GM06990 (cell line): ENCODE results near the gene GPR161.
A peak's percentile ranks its signal among the peaks of the same experiment; 100 is the strongest.

Experiments
- DNase-seq: peaks from one replicate; pipeline ENCODE4 v3.0.0-alpha.2; 2011; ENCODE audit not compliant: insufficient read length; ENCODE audit errors: extremely low read depth
- H3K27me3 ChIP-seq: replicated peaks from 2 replicates; pipeline ENCODE4 v1.6.0; 2011; ENCODE audit warnings: low read length; ENCODE audit not compliant: control insufficient read depth, insufficient read depth
- H3K36me3 ChIP-seq: 2 replicates; pipeline ENCODE4 v1.5.1; 2011; ENCODE audit warnings: low read length; ENCODE audit not compliant: control insufficient read depth, insufficient read depth
- H3K4me3 ChIP-seq: replicated peaks from 2 replicates; pipeline ENCODE4 v1.5.1; 2011; ENCODE audit warnings: low read depth, mild to moderate bottlenecking, control low read depth, low read length
- TF ChIP-seq, protein P1 (sequence below): IDR thresholded peaks from 2 replicates; pipeline ENCODE4 v1.5.1; 2011; ENCODE audit warnings: low read length, control low read depth, mild to moderate bottlenecking, inconsistent platforms; ENCODE audit not compliant: insufficient read depth, poor library complexity, severe bottlenecking

Gene GPR161

DNA sequence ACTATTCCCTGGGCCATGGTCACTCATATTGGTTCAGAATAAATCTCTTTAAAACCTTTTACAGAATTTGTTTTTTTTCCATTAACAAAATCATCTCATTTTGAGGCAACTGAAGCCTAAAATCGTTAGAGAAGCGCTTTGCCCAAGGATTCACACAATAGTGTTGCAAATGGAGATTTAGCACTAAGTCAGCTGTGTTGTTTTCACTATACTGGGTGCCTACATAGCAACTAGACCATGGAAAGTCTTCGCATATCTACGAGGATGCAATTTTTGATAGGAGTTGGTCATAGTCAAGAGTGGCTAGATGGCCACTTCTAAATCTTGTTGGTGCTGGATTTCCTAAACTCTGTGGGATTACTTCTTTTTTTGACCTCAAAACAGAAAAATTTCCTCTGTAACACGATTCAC, 41.5 kb upstream of the GPR161 start:
- Histone ChIP-seq H3K27me3 (no peaks in the 10 kb centered on the region), H3K36me3 (no peaks in the 10 kb centered on the region), H3K4me3 (peak overlapping the region; percentile 78)
- DNase-seq: no peak
- TF ChIP-seq, protein P1, sequence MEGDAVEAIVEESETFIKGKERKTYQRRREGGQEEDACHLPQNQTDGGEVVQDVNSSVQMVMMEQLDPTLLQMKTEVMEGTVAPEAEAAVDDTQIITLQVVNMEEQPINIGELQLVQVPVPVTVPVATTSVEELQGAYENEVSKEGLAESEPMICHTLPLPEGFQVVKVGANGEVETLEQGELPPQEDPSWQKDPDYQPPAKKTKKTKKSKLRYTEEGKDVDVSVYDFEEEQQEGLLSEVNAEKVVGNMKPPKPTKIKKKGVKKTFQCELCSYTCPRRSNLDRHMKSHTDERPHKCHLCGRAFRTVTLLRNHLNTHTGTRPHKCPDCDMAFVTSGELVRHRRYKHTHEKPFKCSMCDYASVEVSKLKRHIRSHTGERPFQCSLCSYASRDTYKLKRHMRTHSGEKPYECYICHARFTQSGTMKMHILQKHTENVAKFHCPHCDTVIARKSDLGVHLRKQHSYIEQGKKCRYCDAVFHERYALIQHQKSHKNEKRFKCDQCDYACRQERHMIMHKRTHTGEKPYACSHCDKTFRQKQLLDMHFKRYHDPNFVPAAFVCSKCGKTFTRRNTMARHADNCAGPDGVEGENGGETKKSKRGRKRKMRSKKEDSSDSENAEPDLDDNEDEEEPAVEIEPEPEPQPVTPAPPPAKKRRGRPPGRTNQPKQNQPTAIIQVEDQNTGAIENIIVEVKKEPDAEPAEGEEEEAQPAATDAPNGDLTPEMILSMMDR: no peak

DNA sequence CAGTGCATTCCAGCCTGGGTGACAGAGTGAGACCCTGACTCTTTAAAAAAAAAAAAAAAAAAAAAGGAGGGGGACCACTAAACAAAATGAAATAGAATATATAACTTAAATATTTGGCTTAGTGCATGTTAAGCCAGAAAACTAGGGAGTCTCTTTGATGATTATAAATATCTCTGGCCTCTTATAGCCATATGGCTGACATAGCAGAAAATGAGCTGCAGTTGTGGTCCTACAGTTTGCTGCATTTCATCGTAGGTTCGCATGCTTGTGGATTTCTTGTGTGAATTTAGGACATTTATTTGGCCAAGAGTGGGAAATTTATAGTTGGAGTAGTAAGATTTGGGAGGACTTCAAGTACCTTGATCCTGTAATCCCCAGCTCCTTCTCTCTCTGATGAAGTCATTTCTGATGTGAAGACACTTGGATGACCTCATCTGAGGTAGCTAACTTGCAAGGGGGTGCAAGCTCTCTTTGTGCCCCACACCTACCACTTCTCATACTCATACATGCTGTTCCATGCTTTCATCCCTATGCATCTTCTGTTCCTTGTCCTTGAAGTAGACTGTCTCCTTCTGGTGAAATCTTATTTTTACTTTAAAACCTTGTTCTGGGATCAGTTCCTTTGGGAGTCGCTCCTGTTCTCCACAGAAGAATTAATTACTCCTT, 35.7 kb upstream of the GPR161 start:
- Histone ChIP-seq H3K36me3 (no peaks in the 10 kb centered on the region), H3K4me3 (no peak overlapping the region), H3K27me3 (no peaks in the 10 kb centered on the region)
- TF ChIP-seq, protein P1: no peak
- DNase-seq: no peak

DNA sequence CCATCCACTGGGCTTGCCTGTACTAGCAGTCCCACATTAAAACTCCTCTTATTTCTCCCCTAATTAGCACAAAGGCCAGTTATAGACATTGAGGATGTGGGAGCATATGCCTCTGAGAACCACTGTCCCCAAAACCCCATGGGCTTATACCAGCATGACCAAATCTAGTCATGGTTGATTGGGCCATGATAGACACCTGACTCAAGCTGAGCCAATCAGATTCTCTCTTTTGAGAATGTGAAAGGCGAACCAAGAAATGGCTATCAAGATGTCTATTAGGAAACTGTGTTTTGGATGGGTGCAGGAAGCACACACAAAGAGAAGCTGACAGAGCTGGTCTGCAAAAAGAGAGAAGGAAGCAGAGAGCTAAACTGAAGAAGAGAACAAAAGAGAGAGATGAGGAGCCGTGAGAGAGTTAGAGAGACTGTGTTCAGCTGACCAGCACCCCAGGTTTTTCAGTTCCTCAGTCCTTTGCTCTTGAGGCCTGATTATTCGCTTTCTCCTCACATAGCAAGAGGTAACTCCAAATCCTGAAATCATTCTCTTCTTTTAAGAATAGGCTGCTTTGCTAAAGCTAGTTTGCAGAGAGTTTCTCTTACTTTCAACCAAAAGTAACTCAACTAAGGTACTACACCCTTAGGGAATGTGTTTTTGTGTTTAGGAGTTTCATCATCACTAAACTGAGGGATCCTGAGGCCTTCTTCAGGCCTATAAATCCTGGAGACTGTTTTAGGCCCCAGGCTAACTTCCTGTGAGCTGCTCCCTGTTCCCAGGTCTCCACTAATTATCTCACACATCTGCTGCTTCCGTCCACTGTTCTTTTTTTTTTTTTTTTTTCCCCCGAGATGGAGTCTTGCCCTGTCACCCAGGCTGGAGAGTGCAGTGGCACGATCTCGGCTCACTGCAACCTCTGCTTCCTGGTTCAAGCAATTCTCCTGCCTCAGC, 34.1 kb upstream of the GPR161 start:
- TF ChIP-seq, protein P1: no peak
- Histone ChIP-seq H3K4me3 (no peak overlapping the region), H3K36me3 (no peaks in the 10 kb centered on the region), H3K27me3 (no peaks in the 10 kb centered on the region)
- no peak for DNase-seq

DNA sequence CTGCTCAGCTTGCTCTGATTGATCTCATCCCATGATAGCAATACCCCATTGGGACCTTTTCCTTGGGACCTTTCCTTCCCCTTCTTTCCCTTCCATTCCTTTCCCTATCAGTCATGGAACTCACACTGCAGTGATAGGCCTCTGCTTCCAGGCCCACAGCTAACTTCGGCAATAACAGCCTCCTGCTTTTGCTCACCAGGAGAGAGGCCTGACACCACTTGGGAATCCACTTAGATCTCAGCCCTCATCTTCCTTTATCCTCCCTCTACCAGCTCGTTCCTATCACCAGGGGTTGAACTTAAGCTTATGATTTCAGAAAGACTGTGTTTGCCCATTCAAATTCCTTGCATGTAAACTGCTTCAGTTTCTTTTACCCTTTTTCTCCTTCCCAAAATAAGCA, 31.1 kb upstream of the GPR161 start:
- H3K36me3 ChIP-seq: no peaks in the 10 kb centered on the region
- DNase-seq: no peak
- TF ChIP-seq, protein P1: no peak

DNA sequence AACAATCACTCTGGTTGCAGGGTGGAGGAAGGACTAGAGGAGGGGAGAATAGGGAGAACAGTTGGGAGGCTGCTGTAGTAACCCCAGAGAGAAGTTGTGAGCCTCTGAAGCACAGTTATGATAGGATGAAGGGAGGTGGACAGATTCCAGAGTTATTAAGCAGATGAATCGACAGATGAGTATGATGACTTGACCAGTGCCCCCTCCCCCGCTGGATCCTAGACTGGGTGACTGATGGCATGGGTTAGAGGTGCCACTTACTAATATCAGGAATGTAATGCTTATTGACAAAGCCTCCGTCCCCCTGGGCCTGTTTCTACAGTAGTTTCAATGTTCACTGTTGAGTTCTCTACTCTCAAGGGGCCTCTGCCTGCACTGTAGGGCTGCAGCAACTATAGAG, 28.0 kb upstream of the GPR161 start:
- TF ChIP-seq, protein P1: no peak
- Histone ChIP-seq H3K27me3 (no peaks in the 10 kb centered on the region), H3K36me3 (no peaks in the 10 kb centered on the region), H3K4me3 (no peak overlapping the region)
- no peak for DNase-seq

More for the DNA sequence above, 31.1 kb upstream of the GPR161 start:
- Histone ChIP-seq H3K27me3 (no peaks in the 10 kb centered on the region), H3K4me3 (no peak overlapping the region)
